ENCODE data around the gene OSTM1.
"Not testable (repeated sequence)": the region's sequence is repeated elsewhere in the genome, so short reads cannot be mapped to it uniquely, and the experiment has no call there.

OSTM1 gene

GRCh38 chr6:108029226-108029921 is 45.2 kb downstream of the OSTM1 start:
- DNase-seq = no peak

DNA sequence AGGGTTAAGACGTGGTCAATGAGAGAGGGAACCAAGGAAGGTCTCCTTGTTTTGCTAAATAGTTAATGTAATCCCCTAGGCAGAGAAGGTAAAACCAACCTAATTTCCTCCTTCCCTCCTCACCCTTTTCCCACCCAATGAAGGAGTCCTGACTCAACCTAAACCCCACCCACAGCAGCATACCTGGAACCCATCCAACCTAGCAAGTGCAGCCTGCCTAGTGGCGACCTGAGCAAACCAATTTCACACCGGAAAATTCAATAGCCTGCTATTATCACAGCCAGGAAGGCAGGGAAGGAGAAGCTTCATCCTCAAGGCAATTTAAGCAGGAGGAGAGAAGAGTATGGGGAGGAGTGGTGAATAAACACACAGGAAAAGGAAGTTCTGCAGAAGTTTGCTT is 46.9 kb downstream of the OSTM1 start:
- DNase-seq = no peak
- intact Hi-C loops (cut with DNase I) = no loop called here

More at GRCh38 chr6:108029226-108029921, 45.2 kb downstream of the OSTM1 start:
- intact Hi-C loops (cut with DNase I) = no loop called here

DNA sequence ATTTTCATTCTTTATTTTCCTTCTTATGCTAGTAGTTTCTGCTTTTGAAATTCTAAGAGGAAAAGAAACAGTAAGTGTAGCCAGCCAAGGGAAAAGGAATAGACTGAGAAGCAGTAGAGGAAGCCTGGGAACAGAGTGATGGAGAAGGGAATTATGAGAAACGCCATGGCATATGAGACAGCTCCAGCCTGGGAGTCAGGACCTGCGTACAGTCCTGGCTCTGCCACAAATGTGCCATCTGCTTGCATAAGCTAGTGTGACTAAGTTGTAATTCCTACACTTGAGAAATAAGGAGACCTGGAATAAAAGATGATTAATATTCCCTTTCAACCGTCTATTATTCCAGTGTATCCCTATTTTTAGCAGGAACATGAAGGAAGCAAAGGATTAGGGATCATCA is 47.5 kb downstream of the OSTM1 start:
- intact Hi-C loops (cut with DNase I) = no loop called here
- DNase-seq = no peak

DNA sequence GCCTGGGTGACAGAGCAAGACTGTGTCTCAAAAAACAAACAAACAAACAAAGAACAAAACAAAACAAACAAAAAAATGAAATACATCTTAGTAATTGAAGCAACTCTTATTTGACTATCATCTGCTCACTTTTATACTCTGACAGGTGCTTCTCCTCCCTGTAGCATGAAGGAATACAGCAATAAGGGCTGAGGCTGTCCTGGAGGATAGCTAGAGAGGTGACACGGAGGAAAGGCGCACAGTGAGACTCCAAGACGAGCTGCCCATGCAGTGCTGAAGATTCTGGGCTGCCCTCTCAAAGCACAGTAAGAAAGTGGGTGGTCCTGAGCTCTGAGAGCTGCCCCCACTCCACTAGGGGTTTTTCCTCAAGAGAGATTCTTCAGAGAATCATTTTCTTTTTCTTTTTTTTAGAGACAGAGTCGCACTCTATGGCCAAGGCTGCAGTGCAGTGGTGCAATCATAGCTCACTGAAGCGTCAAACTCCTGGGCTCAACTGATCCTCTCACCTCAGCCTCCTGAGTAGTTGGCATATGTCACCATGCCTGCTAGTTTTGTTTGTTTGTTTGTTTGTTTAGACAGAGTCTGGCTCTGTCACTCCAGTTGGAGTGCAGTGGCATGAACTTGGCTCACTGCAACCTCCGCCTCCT is 50.0 kb downstream of the OSTM1 start:
- intact Hi-C loops (cut with DNase I) = no loop called here
- no peak for DNase-seq

DNA sequence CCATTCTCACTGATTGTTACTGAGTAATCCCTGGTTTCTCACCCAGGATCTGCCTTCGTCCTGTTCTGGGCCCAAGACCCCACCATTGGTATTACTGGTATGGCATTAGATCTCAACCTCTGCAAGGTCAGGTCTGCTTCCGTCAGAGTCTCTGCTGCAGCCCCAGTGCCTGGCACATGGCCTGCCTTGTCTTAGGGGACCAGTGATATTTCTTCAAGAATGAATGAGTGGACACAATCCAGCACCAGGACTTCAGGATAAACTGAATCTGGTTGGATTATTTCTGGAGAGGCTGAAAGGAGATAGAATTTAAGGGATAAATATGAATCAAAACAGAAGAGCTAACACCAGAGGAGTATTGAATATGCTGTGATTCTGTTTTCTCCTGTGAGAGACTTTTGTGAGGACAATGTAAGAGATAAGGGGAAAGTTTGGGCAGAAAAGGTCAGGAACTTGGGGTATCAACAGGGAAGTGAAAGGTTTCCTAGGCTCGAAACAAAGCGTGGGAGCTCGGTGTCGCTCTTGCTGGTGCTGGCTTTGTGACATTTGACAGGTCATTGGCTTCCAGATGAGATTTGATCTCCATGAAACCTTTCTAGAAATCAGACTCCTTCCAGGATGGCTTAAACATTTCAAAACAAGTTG is 53.9 kb downstream of the OSTM1 start:
- intact Hi-C loops (cut with DNase I) = no loop called here
- no peak for DNase-seq

GRCh38 chr6:108016283-108016682 is 58.3 kb downstream of the OSTM1 start:
- intact Hi-C loops (cut with DNase I); DNase-seq: not testable (repeated sequence)

DNA sequence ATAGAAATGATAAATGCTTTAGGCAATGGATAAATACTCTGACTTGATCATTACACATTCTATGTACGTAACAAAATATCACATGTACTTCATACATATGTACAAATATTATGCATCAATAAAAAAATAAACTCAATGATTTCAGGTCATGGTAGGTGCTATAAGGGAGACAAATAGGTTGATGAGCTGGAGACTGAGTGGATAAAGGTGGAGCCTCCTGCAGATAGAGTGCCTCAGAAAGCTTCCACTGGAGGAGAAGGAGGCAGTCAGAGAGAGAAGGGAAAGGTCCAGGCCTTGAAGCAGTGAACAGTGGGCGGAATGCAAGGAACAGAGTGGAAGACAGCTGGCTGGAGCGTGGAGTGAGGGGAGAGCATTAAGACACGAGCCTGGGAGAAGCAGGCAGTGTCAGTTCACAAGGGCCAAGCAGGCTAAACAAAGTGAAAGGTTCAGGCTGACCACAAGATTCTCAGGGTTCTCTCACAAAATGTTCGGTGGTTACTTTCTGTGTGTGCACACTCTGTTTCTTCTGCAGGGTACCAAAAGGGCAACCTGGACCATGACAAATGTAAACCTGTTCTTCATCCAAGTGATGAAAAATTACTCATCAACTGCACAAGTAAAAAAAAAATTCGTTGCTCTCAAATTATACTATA is 60.6 kb downstream of the OSTM1 start:
- intact Hi-C loops (cut with DNase I) = no loop called here
- no peak for DNase-seq

GRCh38 chr6:108009894-108010293 is 64.6 kb downstream of the OSTM1 start:
- intact Hi-C loops (cut with DNase I) = no loop called here

DNA sequence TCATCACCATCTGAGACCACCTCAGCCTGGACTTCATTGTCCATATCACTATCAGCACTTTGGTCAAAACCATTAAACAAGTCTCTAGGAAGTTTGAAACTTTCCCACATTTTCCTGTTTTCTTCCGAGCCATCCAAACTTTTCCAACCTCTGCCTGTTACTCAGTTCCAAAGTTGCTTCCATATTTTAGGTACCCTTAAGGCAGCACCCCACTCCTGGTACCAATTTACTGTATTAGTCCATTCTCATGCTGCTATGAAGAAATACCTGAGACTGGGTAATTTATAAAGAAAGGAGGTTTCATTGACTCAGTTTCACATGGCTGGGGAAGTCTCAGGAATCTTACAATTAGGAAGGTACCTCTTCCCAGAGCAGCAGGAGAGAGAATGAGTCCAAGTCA is 65.3 kb downstream of the OSTM1 start:
- intact Hi-C loops (cut with DNase I); DNase-seq: not testable (repeated sequence)

More at GRCh38 chr6:108009894-108010293, 64.6 kb downstream of the OSTM1 start:
- DNase-seq = no peak

DNA sequence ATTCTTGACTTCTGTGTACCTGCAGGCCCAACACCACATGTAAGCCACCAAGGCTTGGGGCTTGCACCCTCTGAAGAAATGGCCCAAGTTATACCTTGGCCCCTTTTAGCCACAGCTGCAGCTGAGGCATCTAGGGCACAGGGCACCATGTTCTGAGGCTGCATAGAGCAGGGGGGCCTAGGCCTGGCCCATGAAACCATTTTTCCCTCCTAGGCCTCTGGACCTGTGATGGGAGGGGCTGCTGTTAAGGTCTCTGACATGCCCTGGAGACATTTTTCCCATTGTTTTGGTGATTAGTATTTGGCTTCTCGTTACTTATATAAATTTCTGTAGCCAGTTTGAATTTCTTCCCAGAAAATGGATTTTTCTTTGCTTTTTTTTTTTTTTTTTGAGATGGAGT is 66.2 kb downstream of the OSTM1 start:
- no peak for DNase-seq
- intact Hi-C loops (cut with DNase I) = no loop called here

DNA sequence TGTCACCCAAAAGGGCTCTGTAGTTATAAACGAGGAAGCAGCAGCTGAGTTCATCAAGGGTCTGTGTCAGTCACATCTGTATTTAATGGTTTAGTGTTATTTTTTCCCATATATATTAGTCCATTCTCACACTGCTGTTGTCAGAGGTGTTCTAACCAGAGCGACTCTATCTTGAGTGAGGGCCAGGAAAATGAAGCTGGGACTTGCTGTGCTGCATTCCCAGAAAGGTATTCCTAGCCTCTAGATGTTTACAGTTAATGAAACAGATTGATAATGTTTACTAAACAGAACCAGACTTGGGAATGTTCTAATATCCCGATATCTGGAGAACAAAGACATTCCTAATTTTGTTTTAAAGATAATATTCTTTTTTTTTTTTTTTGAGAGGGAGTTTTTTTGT is 68.6 kb downstream of the OSTM1 start:
- intact Hi-C loops (cut with DNase I) = no loop called here
- DNase-seq = no peak

DNA sequence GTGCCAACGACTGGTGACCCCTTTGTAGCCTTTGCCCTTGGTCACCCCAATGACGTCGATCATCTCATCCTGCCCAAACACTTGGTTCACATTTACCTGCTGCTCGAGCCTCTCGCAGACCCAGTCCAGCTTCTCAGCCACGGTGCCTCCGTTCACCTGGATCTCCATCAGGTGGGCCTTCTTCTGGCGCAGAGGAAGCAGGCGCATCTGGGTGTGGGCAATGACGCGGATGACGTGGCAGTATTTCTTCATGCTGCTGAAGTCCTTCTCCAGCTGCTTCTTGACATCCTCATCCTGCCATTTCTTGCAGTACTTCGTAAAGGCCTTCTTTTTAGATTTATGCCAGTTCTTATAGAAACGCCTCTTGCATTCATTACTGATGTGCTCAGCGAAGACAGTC is 69.7 kb downstream of the OSTM1 start:
- DNase-seq = peak in 1 of 10 donors; percentile 70
- intact Hi-C loops (cut with DNase I) = no loop called here

DNA sequence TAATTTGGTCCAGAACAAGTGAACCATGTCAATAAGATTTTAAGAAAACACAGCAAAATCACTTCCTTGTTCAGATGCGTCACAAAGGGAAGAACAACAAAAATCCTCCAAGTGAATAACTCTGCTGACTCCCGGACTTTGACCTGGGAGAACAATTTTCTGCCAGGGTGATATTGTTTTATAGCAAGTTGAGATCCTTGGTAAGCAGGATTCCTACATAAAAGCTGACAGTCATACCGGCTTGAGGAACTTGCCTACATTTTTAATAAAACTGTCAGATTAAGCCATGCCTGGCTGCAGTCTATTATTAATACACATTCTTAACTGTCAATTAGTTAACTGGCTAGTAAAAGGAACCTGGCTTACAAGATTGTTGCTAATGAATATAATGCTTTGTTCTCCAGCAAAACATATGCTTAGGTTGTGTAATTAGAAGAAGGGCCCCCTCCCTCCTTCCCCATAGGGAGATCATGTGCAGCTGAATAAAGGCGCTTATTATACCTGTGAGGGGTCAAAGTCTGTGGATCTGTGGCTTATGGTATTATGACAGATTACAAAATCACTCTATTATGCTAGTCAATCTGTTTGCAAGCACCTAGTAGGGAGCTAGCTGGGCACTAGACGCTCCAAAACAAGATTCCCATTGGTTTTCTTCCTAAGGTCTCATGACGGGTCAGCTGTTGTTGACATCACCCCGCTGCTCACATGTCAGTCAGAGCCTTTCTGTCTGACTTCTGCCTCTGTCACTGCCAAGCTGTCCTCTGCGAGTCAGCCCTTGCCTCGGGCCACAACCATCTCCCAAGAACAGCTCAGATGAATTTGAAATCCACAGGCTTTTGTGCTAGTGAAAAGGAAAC is 71.9 kb downstream of the OSTM1 start:
- DNase-seq = peak in 9 of 10 donors; percentile 54 to 95 (median 74)
- intact Hi-C loops (cut with DNase I) = no loop called here

- no peak for DNase-seq
- intact Hi-C loops (cut with DNase I) = no loop called here
Observed at GRCh38 chr6:108001696-108002231, 72.8 kb downstream of the OSTM1 start.

GRCh38 chr6:108000259-108000658 is 74.3 kb downstream of the OSTM1 start:
- DNase-seq; intact Hi-C loops (cut with DNase I): not testable (repeated sequence)

- DNase-seq = no peak
Observed at GRCh38 chr6:107999341-107999740, 75.2 kb downstream of the OSTM1 start.

DNA sequence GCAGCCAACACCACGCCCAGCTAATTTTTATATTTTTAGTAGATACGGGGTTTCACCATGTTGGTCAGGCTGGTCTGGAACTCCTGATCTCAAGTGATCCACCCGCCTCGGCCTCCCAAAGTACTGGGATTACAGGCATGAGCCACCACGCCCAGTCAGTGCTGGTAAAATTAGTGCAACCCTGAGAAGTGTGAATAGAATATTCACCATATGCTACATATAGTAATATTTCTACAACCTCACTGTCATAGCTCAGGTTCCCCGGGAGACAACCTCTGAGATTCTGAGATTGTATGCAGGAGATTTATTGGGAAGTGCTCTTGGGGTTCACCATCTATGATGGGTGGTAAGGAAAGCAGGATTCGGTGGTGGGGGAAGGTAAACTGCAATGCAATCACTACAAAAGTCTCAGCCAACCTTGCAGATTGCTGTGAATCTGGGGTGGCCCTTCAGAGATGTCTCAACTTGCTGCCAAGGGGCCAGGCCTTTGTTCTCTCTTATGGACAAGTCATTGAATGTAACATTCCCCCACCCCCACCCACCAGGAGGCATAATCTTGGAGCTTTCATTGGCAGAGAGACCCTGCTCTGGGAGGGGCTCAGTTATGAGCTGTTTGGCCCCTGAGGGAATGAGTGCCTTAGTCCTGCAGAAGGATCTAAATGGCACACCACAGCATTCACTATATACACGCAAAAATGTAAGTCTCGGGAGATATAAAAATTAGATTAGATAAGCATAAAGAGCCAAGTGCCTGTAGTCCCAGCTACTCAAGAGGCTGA is 82.6 kb downstream of the OSTM1 start:
- intact Hi-C loops (cut with DNase I) = no loop called here
- no peak for DNase-seq

More at GRCh38 chr6:107999341-107999740, 75.2 kb downstream of the OSTM1 start:
- intact Hi-C loops (cut with DNase I) = no loop called here
